H9 (cell line): ENCODE measurements around the gene DCAF17. TPM values are rescaled to one million over a fixed set of nuclear protein-coding genes. Genes with fewer than 3 reads are reported as not detected.

Experiments used
- DNase-seq: peaks from one replicate; pipeline ENCODE4 v3.0.0-alpha.2; 2017
- H2AFZ ChIP-seq: one replicate; pipeline ENCODE4 v1.6.1; 2013; ENCODE audit warnings: mild to moderate bottlenecking, low read length, control low read depth, moderate library complexity
- H2AK5ac ChIP-seq: 2 replicates; pipeline ENCODE4 v1.6.1; 2013; ENCODE audit warnings: low read length, control low read depth, mixed read lengths; ENCODE audit not compliant: insufficient read length
- H2BK120ac ChIP-seq: one replicate; pipeline ENCODE4 v1.6.1; 2013; ENCODE audit warnings: low read depth, mild to moderate bottlenecking, low read length, control low read depth, inconsistent platforms; ENCODE audit not compliant: poor library complexity, severe bottlenecking
- H2BK12ac ChIP-seq: 2 replicates; pipeline ENCODE4 v1.6.1; 2013; ENCODE audit warnings: low read length, control low read depth, mixed read lengths, low read depth; ENCODE audit not compliant: insufficient read length
- H2BK15ac ChIP-seq: 2 replicates; pipeline ENCODE4 v1.6.1; 2013; ENCODE audit warnings: low read depth, low read length, control low read depth
- H2BK20ac ChIP-seq: one replicate; pipeline ENCODE4 v1.6.1; 2013; ENCODE audit warnings: low read depth, mild to moderate bottlenecking, low read length, control low read depth, inconsistent platforms; ENCODE audit not compliant: poor library complexity, severe bottlenecking
- H2BK5ac ChIP-seq: 2 replicates; pipeline ENCODE4 v1.6.1; 2013; ENCODE audit warnings: low read length, control low read depth, mixed read lengths; ENCODE audit not compliant: insufficient read length
- H3K14ac ChIP-seq: 2 replicates; pipeline ENCODE4 v1.6.1; 2013; ENCODE audit warnings: low read length, control low read depth; ENCODE audit not compliant: insufficient read depth
- H3K18ac ChIP-seq: 2 replicates; pipeline ENCODE4 v1.6.1; 2013; ENCODE audit warnings: low read depth, mild to moderate bottlenecking, mixed read lengths, low read length, control low read depth; ENCODE audit not compliant: insufficient read length
- H3K23ac ChIP-seq: 2 replicates; pipeline ENCODE4 v1.6.1; 2013; ENCODE audit warnings: low read length, control low read depth, mixed read lengths, low read depth; ENCODE audit not compliant: insufficient read length
- H3K23me2 ChIP-seq: 2 replicates; pipeline ENCODE4 v1.6.1; 2013; ENCODE audit warnings: low read depth, mild to moderate bottlenecking, mixed read lengths, low read length, control low read depth; ENCODE audit not compliant: insufficient read length, poor library complexity, severe bottlenecking
- H3K27ac ChIP-seq: 2 replicates; pipeline ENCODE4 v1.5.1; 2013; ENCODE audit warnings: low read length, control low read depth, mixed read lengths, low read depth; ENCODE audit not compliant: insufficient read length
- H3K27me3 ChIP-seq: 2 replicates; pipeline ENCODE4 v1.6.1; 2013; ENCODE audit warnings: low read length, control low read depth, inconsistent platforms; ENCODE audit not compliant: insufficient read depth
- H3K4ac ChIP-seq: 2 replicates; pipeline ENCODE4 v1.6.1; 2013; ENCODE audit warnings: low read depth, mild to moderate bottlenecking, control low read depth, inconsistent platforms, low read length, moderate library complexity
- H3K4me1 ChIP-seq: 2 replicates; pipeline ENCODE4 v1.6.1; 2013; ENCODE audit warnings: low read length, control low read depth, inconsistent platforms; ENCODE audit not compliant: insufficient read depth
- H3K4me2 ChIP-seq: 2 replicates; pipeline ENCODE4 v1.6.1; 2013; ENCODE audit warnings: low read length, control low read depth, mixed read lengths; ENCODE audit not compliant: insufficient read length, insufficient read depth
- H3K56ac ChIP-seq: 2 replicates; pipeline ENCODE4 v1.6.1; 2013; ENCODE audit warnings: low read depth, mild to moderate bottlenecking, mixed read lengths, low read length, control low read depth; ENCODE audit not compliant: insufficient read length
- H3K79me1 ChIP-seq: 2 replicates; pipeline ENCODE4 v1.6.1; 2013; ENCODE audit warnings: low read depth, mild to moderate bottlenecking, moderate library complexity, low read length, control low read depth, inconsistent platforms; ENCODE audit not compliant: insufficient read depth, poor library complexity, severe bottlenecking
- H3K79me2 ChIP-seq: 2 replicates; pipeline ENCODE4 v1.6.1; 2013; ENCODE audit warnings: low read length, control low read depth, inconsistent platforms; ENCODE audit not compliant: insufficient read depth
- H3K9ac ChIP-seq: 2 replicates; pipeline ENCODE4 v1.6.1; 2013; ENCODE audit warnings: low read length, control low read depth, mixed read lengths; ENCODE audit not compliant: insufficient read length; ENCODE audit errors: extremely low read depth
- H3K9me3 ChIP-seq: one replicate; pipeline ENCODE4 v1.6.1; 2013; ENCODE audit warnings: low read depth, low read length, inconsistent platforms; ENCODE audit not compliant: control insufficient read depth
- H3T11ph ChIP-seq: one replicate; pipeline ENCODE4 v1.6.1; 2013; ENCODE audit warnings: mild to moderate bottlenecking, low read length, control low read depth, inconsistent platforms
- H4K20me1 ChIP-seq: one replicate; pipeline ENCODE4 v1.6.1; 2013; ENCODE audit not compliant: control insufficient read depth, insufficient read length, insufficient read depth
- H4K5ac ChIP-seq: 2 replicates; pipeline ENCODE4 v1.6.1; 2013; ENCODE audit warnings: low read depth, mild to moderate bottlenecking, mixed read lengths, low read length, control low read depth; ENCODE audit not compliant: insufficient read length
- H4K8ac ChIP-seq: replicated peaks from 2 replicates; pipeline ENCODE4 v1.6.1; 2013; ENCODE audit warnings: low read length, control low read depth, mixed read lengths, low read depth; ENCODE audit not compliant: insufficient read length
- H4K91ac ChIP-seq: 2 replicates; pipeline ENCODE4 v1.6.1; 2013; ENCODE audit warnings: low read depth, mild to moderate bottlenecking, moderate library complexity, mixed read lengths, low read length, control low read depth; ENCODE audit not compliant: insufficient read length
- H3K27ac Mint-ChIP-seq, 3 experiments: 2 replicates in 2 of 3; 3 replicates in 1 of 3; pipeline ENCODE4 v1.8.0; 2020 to 2021; ENCODE audit warnings: mixed read lengths in 3 of 3, mild to moderate bottlenecking in 1 of 3, moderate library complexity in 1 of 3
- H3K27me3 Mint-ChIP-seq: 2 replicates; pipeline ENCODE4 v1.8.0; 2021; ENCODE audit warnings: low read depth, mild to moderate bottlenecking, moderate library complexity, mixed read lengths
- H3K36me3 Mint-ChIP-seq, 3 experiments: 2 replicates in 2 of 3; 3 replicates in 1 of 3; pipeline ENCODE4 v1.8.0; 2020 to 2021; ENCODE audit warnings: low read depth in 3 of 3, mixed read lengths in 3 of 3; ENCODE audit not compliant: insufficient read depth in 1 of 3
- H3K4me1 Mint-ChIP-seq, 2 experiments: 2 replicates each; pipeline ENCODE4 v1.8.0; 2020; ENCODE audit warnings: mixed read lengths in 2 of 2
- H3K4me3 Mint-ChIP-seq, 2 experiments: 2 replicates in 1 of 2; 3 replicates in 1 of 2; pipeline ENCODE4 v1.8.0; 2020 to 2021; ENCODE audit warnings: mild to moderate bottlenecking in 2 of 2, mixed read lengths in 2 of 2, moderate library complexity in 1 of 2
- H3K9me3 Mint-ChIP-seq, 2 experiments: 2 replicates in 1 of 2; 3 replicates in 1 of 2; pipeline ENCODE4 v1.8.0; 2020; ENCODE audit warnings: mild to moderate bottlenecking in 2 of 2, mixed read lengths in 2 of 2, moderate library complexity in 1 of 2
- WGBS: extraction: QIAGEN DNeasy Blood & Tissue Kit; methylation state at CpG from one replicate; pipeline ENCODE4 v1.1.7; 2013; ENCODE audit warnings: missing lambda C conversion rate, low lambda C conversion rate, mixed read lengths; ENCODE audit not compliant: insufficient read length; ENCODE audit errors: extremely low coverage; 5-methylcytosine and 5-hydroxymethylcytosine counted together
- total RNA-seq: library from RNA; stranded (reverse); gene quantifications from 2 replicates; pipeline ENCODE4 v1.2.1, GENCODE V29; 2021
- TF ChIP-seq, protein P1 (sequence below): fragments of 200-600 bp; sonication (generic); conservative IDR thresholded peaks from 3 replicates; pipeline ENCODE4 v1.8.0; 2021; ENCODE audit warnings: antibody characterized with exemption, mild to moderate bottlenecking

DCAF17 gene
- total RNA-seq, 1 experiment from 2014 or later = 28.1 TPM

DNA sequence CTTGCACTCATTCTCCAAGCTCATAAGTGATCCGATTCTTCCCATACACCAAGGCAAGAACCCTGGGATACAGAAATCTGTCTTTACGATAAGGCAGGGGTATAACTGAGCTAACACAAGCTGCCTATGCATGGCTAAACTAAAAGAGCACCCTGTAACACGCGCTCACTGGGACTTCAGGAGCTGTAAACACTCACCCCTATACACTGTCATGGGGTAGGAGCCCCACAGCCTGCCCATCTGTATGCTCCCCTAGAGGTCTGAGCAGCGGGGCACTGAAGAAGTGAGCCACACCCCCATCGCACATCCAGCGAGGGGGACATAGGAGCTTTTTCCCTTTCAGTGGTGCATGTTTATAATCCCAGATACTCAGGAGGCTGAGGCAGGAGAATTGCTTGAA is 47.0 kb upstream of the DCAF17 start:
- no peaks in the 10 kb centered on the region for H4K20me1 ChIP-seq
- peak overlapping the region; percentile 19 for H3K4me2 ChIP-seq
- H2AFZ ChIP-seq = no peak overlapping the region
- H3K9me3 ChIP-seq = no peaks in the 10 kb centered on the region
- H3K23me2 ChIP-seq = no peaks in the 10 kb centered on the region
- H2AK5ac ChIP-seq = no peak overlapping the region
- H3K9ac ChIP-seq = no peak overlapping the region
- no peak overlapping the region for H3T11ph ChIP-seq
- Mint-ChIP-seq H3K36me3 (peaks cover 10 to 16% (median 11%) of the 10 kb centered on the region in 3 experiments), H3K27me3 (no peaks in the 10 kb centered on the region), H3K4me1 (peaks cover 41 to 43% of the 10 kb centered on the region in 2 experiments), H3K27ac (peak overlapping the region; percentile 74 to 96 (median 88); a peak in 6 of 7 replicates), H3K4me3 (peak overlapping the region; percentile 47; a peak in 3 of 5 replicates), H3K9me3 (peaks cover 5 to 6% of the 10 kb centered on the region in 2 experiments)
- H3K23ac ChIP-seq = no peak overlapping the region
- DNase-seq = no peak
- H3K27ac ChIP-seq = no peak overlapping the region
- no peak overlapping the region for H2BK20ac ChIP-seq
- H3K4me1 ChIP-seq = peaks cover 9% of the 10 kb centered on the region; the same call in 1 of the 2 replicates
- no peak overlapping the region for H2BK5ac ChIP-seq
- no peak overlapping the region for H3K18ac ChIP-seq
- H4K91ac ChIP-seq = no peak overlapping the region
- no peak overlapping the region for H3K56ac ChIP-seq
- no peak overlapping the region for H3K4ac ChIP-seq
- no peak overlapping the region for H3K14ac ChIP-seq
- no peaks in the 10 kb centered on the region for H3K27me3 ChIP-seq
- H4K8ac ChIP-seq = no peak overlapping the region
- H3K79me1 ChIP-seq = no peaks in the 10 kb centered on the region
- H3K79me2 ChIP-seq = no peaks in the 10 kb centered on the region; the same call in 1 of the 2 replicates
- H2BK12ac ChIP-seq = no peak overlapping the region
- no peak overlapping the region for H2BK120ac ChIP-seq
- no peak overlapping the region for H2BK15ac ChIP-seq
- no peak overlapping the region for H4K5ac ChIP-seq
- no CpG with 5 or more reads among the region's 7 CpGs for WGBS
- TF ChIP-seq, protein P1, sequence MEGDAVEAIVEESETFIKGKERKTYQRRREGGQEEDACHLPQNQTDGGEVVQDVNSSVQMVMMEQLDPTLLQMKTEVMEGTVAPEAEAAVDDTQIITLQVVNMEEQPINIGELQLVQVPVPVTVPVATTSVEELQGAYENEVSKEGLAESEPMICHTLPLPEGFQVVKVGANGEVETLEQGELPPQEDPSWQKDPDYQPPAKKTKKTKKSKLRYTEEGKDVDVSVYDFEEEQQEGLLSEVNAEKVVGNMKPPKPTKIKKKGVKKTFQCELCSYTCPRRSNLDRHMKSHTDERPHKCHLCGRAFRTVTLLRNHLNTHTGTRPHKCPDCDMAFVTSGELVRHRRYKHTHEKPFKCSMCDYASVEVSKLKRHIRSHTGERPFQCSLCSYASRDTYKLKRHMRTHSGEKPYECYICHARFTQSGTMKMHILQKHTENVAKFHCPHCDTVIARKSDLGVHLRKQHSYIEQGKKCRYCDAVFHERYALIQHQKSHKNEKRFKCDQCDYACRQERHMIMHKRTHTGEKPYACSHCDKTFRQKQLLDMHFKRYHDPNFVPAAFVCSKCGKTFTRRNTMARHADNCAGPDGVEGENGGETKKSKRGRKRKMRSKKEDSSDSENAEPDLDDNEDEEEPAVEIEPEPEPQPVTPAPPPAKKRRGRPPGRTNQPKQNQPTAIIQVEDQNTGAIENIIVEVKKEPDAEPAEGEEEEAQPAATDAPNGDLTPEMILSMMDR = 0 out of 3 replicates have a peak, but pooled peaks have one; percentile 3
